HUES48 (cell line): Measurements from ENCODE around the gene TMEM125.

ENCODE experiments used
- H3K27ac ChIP-seq: one replicate; pipeline ENCODE4 v1.7.0; 2013; ENCODE audit warnings: low read depth, low read length, inconsistent platforms
- H3K27me3 ChIP-seq: 2 replicates; pipeline ENCODE4 v1.6.1; 2013; ENCODE audit warnings: mild to moderate bottlenecking, low read length; ENCODE audit not compliant: control insufficient read depth, insufficient read depth
- H3K36me3 ChIP-seq: 2 replicates; pipeline ENCODE4 v1.6.1; 2013; ENCODE audit warnings: low read length; ENCODE audit not compliant: control insufficient read depth, insufficient read depth
- H3K4me1 ChIP-seq: 2 replicates; pipeline ENCODE4 v1.6.1; 2013; ENCODE audit warnings: mild to moderate bottlenecking, low read length; ENCODE audit not compliant: control insufficient read depth, insufficient read depth
- H3K4me3 ChIP-seq: 2 replicates; pipeline ENCODE4 v1.5.1; 2013; ENCODE audit warnings: mild to moderate bottlenecking, low read depth, low read length
- H3K9ac ChIP-seq: 2 replicates; pipeline ENCODE4 v1.6.1; 2013; ENCODE audit warnings: mild to moderate bottlenecking, low read depth, low read length, moderate library complexity
- H3K9me3 ChIP-seq: 2 replicates; pipeline ENCODE4 v1.6.1; 2013; ENCODE audit warnings: low read length; ENCODE audit not compliant: control insufficient read depth, insufficient read depth

The TMEM125 gene

DNA sequence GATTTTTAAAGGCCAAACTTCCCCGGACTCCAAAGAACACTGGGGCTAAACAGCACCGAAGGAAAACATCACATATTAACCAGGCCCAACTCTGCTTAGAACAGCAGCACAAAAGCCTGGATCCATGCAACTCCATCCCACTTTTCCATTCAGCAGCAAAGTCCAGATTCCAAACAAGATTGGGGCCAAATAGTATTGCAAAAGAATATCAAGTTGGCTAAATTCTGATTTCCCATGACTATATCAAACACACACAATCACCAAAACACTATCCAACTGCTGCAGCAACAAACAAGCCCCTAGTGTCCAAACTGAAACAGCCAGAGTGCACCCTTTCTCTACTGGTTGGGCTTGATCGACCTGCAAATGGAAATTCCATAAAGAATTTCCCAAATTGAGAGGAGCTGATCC is 19.4 kb upstream of the TMEM125 start:
- H3K4me3 ChIP-seq = no peak overlapping the region
- H3K4me1 ChIP-seq = no peaks in the 10 kb centered on the region
- H3K9ac ChIP-seq = no peak overlapping the region
- H3K27me3 ChIP-seq = no peaks in the 10 kb centered on the region
- no peaks in the 10 kb centered on the region for H3K36me3 ChIP-seq
- peaks cover 28% of the 10 kb centered on the region for H3K9me3 ChIP-seq
- no peak overlapping the region for H3K27ac ChIP-seq

- Histone ChIP-seq H3K27ac (no peak overlapping the region), H3K9ac (no peak overlapping the region), H3K4me1 (no peaks in the 10 kb centered on the region), H3K36me3 (no peaks in the 10 kb centered on the region), H3K27me3 (no peaks in the 10 kb centered on the region), H3K4me3 (no peak overlapping the region), H3K9me3 (peaks cover 23% of the 10 kb centered on the region)
Measured at GRCh38 chr1:43251024-43251423, 18.8 kb upstream of the TMEM125 start.

DNA sequence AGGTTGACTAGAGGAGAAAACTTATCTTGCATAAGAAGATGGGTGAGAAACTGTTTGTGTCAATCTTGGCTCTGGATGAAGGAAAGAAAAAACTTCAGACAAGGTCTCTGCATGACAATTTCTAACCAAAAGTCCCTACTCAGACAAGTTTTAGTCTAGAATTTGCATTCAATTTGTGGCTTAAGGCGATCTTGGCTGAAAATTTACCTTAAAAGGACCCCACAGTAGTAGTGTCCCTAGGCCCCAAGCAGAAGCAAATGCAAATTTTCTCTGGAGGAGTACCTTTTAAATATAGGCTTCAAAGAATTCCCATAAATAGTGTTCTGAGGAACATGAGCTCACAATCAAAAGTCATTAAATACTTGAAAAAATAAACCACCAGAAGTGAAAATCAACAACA is 17.6 kb upstream of the TMEM125 start:
- no peak overlapping the region for H3K27ac ChIP-seq
- H3K36me3 ChIP-seq = no peaks in the 10 kb centered on the region
- no peaks in the 10 kb centered on the region for H3K27me3 ChIP-seq
- H3K4me3 ChIP-seq = no peak overlapping the region
- peaks cover 11% of the 10 kb centered on the region for H3K9me3 ChIP-seq
- H3K9ac ChIP-seq = no peak overlapping the region
- no peaks in the 10 kb centered on the region for H3K4me1 ChIP-seq

DNA sequence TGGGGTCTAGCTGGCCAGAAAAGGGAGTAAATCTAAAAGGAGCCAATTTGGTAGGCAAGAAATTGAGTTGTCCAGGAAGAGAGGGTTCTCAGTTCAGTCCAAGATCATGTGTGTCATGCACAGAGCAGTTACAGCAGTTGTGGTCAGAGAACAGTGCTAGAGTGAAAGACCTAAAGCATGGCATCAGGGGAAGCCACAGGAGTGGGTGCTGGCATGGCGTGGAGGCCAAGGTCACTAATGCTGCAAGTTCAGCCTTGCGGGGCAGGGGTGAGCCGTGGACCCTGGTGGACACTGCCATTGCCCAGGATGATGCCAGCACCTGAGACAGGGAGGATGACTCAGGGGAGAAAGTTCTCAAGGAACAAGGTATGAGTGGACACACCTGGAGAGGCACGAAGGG is 16.6 kb upstream of the TMEM125 start:
- no peak overlapping the region for H3K27ac ChIP-seq
- no peak overlapping the region for H3K4me3 ChIP-seq
- no peak overlapping the region for H3K9ac ChIP-seq
- no peaks in the 10 kb centered on the region for H3K4me1 ChIP-seq
- no peaks in the 10 kb centered on the region for H3K27me3 ChIP-seq
- H3K36me3 ChIP-seq = no peaks in the 10 kb centered on the region
- H3K9me3 ChIP-seq = peaks cover 10% of the 10 kb centered on the region

DNA sequence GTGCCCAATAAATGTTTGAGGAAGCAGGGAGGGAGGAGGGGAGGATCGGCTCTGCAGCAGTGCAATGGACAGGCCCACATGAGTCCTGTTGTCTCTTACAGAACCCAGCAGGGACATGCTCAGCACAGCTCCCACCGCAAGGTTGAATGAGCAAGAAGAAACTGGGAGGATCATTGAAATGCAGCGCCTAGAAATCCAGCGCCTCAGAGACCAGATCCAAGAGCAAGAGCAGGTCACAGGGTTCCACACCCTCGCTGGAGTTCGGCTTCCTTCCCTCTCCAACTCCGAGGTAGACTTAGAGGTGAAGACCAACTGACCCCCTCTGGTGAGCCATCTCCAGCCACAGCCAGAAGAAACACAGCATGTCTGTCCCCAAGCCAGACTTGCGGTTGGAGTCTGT is 15.9 kb upstream of the TMEM125 start:
- Histone ChIP-seq H3K27ac (no peak overlapping the region), H3K4me3 (no peak overlapping the region), H3K27me3 (no peaks in the 10 kb centered on the region), H3K9ac (no peak overlapping the region), H3K4me1 (no peaks in the 10 kb centered on the region), H3K9me3 (peaks cover 16% of the 10 kb centered on the region), H3K36me3 (no peaks in the 10 kb centered on the region)

DNA sequence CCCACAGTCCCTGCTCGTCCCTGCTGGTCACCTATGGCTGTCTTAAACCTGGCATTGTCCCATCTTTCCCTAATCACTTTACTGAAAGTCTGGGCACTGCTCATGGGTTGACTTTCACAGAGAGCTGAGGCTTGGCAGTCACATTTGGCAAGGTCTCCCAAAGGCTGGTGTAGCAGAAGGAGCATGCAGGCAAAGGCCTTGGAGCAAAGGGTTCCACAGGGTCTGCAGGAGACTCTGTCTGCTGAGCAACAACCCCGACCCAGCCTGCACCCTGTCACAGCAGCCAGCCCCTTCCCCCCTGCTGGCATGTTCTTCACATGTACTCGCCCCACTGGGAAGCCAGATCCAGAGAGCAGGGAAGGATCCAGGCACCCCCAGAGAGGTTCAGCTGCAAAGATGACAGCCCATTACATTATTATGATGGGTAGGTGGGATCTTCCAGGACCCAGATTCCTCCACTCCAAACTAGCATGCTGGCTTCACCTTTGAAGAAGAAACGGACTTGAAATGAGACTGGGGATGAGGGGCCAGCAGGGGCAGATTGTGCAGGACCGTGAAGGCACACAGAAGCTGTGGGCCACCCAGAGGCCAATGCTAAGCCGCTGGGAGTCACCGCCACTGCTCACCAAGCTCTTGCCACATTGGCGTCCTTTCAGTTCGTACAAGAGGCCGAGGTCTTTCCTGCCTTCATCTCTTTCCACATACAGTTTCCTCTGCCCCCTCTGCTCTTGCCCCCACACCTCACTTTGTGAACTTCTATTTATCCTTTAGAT is 14.2 kb upstream of the TMEM125 start:
- Histone ChIP-seq H3K9ac (no peak overlapping the region), H3K36me3 (no peaks in the 10 kb centered on the region), H3K27ac (no peak overlapping the region), H3K27me3 (no peaks in the 10 kb centered on the region), H3K4me1 (no peaks in the 10 kb centered on the region), H3K4me3 (no peak overlapping the region), H3K9me3 (peaks cover 18% of the 10 kb centered on the region)

DNA sequence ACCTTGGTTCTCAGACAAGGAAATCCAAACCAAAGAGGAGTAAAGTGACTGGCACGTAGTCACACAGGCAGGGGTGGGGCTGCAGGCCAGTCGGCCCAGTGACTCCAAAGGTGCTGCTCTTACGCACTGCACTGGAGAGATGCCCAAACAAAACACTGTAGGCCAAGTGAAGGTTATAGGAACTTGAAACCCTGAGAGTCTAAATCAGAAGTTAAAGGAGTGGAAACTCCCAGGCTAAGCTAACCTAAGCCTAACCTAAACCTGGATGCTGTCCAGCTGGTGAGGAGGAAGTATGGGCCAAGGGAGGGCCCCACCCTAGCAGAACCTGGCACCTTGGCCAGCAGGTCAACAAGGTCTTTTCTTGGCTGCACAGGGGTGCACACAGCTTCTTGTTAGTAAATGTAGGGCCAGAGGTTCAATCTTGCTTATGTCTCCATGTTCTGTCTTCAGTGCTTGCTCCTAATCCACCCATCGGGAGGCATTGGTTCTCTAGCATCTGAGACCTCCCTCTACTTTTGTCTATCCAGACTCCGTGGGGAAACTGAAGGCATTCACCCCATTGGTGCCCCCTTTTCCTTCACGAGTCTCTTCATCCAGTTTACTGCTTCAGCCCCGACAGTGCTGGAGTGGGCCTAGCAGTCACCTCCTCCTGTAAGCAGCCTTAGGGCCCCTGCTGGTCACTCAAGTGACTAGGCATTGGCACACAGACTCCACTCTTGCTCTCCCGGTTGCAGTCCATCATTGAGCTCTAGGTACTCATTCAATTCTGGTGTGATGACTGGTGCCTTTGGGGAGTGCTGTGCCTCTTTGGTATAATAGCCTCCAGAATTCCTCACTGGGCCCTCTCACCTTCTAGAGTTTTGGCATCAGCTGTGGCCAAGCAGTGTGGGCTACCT is 12.9 kb upstream of the TMEM125 start:
- H3K9ac ChIP-seq = no peak overlapping the region
- H3K36me3 ChIP-seq = no peaks in the 10 kb centered on the region
- H3K4me3 ChIP-seq = no peak overlapping the region
- H3K4me1 ChIP-seq = no peaks in the 10 kb centered on the region
- H3K27ac ChIP-seq = no peak overlapping the region
- H3K9me3 ChIP-seq = peaks cover 27% of the 10 kb centered on the region
- no peaks in the 10 kb centered on the region for H3K27me3 ChIP-seq

- Histone ChIP-seq H3K9ac (no peak overlapping the region), H3K4me1 (no peaks in the 10 kb centered on the region), H3K27me3 (no peaks in the 10 kb centered on the region), H3K4me3 (no peak overlapping the region), H3K27ac (no peak overlapping the region), H3K9me3 (peaks cover 35% of the 10 kb centered on the region), H3K36me3 (no peaks in the 10 kb centered on the region)
Measured at GRCh38 chr1:43258370-43258769, 11.4 kb upstream of the TMEM125 start.

DNA sequence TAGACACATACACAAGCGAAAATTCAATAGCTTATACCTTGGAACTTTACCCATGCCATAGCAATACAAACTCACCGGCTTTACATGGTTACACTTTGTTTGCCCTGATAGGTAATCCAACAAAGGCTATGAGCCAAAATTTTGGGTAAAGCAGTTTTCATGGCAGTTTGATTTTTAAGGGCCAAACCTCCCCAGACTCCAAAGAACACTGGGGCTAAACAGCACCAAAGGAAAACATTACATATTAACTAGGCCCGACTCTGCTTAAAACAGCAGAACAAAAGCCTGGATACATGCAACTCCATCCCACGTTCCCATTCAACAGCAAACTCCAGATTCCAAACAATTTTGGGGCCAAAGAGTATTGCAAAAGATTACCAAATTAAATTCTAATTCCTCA is 4.4 kb upstream of the TMEM125 start:
- peaks cover 29% of the 10 kb centered on the region for H3K9me3 ChIP-seq
- H3K27me3 ChIP-seq = no peaks in the 10 kb centered on the region
- no peak overlapping the region for H3K9ac ChIP-seq
- H3K27ac ChIP-seq = no peak overlapping the region
- no peak overlapping the region for H3K4me3 ChIP-seq
- H3K36me3 ChIP-seq = no peaks in the 10 kb centered on the region
- H3K4me1 ChIP-seq = peaks cover 9% of the 10 kb centered on the region

GRCh38 chr1:43266881-43267280 is 2.9 kb upstream of the TMEM125 start:
- H3K27me3 ChIP-seq = no peaks in the 10 kb centered on the region
- H3K27ac ChIP-seq = no peak overlapping the region
- no peaks in the 10 kb centered on the region for H3K36me3 ChIP-seq
- peaks cover 20% of the 10 kb centered on the region for H3K9me3 ChIP-seq
- H3K4me3 ChIP-seq = no peak overlapping the region
- H3K9ac ChIP-seq = no peak overlapping the region
- peaks cover 19% of the 10 kb centered on the region for H3K4me1 ChIP-seq

GRCh38 chr1:43267291-43267805 is 2.4 kb upstream of the TMEM125 start:
- no peak overlapping the region for H3K4me3 ChIP-seq
- no peak overlapping the region for H3K27ac ChIP-seq
- peaks cover 19% of the 10 kb centered on the region for H3K4me1 ChIP-seq

More at GRCh38 chr1:43267291-43267805, 2.4 kb upstream of the TMEM125 start:
- Histone ChIP-seq H3K36me3 (no peaks in the 10 kb centered on the region), H3K27me3 (no peaks in the 10 kb centered on the region), H3K9ac (no peak overlapping the region), H3K9me3 (peaks cover 15% of the 10 kb centered on the region)
